Loucy (cell line): Measurements from ENCODE around the gene PTPMT1.
"Not testable (repeated sequence)": the region's sequence is repeated elsewhere in the genome, so short reads cannot be mapped to it uniquely, and the experiment has no call there.

ENCODE experiments used
- H2AFZ ChIP-seq: fragments of 200-600 bp; sonication (generic); 2 replicates; pipeline ENCODE4 v1.6.0; 2016; ENCODE audit warnings: antibody characterized with exemption, mild to moderate bottlenecking, low read length, moderate library complexity
- H3F3A ChIP-seq: fragments of 200-600 bp; 2 replicates; pipeline ENCODE4 v1.6.0; 2016; ENCODE audit warnings: antibody characterized with exemption, low read depth, mild to moderate bottlenecking
- H3K27me3 ChIP-seq: fragments of 200-600 bp; sonication (generic); 2 replicates; pipeline ENCODE4 v1.6.1; 2014; ENCODE audit warnings: low read length, mild to moderate bottlenecking; ENCODE audit not compliant: insufficient read depth, poor library complexity, severe bottlenecking
- H3K36me3 ChIP-seq: fragments of 200-600 bp; sonication (generic); 2 replicates; pipeline ENCODE4 v1.6.1; 2016; ENCODE audit warnings: low read length; ENCODE audit not compliant: insufficient read depth
- H3K4me1 ChIP-seq: fragments of 200-600 bp; sonication (generic); 2 replicates; pipeline ENCODE4 v1.5.1; 2014; ENCODE audit warnings: low read length, mild to moderate bottlenecking; ENCODE audit not compliant: insufficient read depth, poor library complexity, severe bottlenecking
- H3K4me2 ChIP-seq: fragments of 200-600 bp; sonication (generic); 2 replicates; pipeline ENCODE4 v1.6.0; 2014; ENCODE audit warnings: antibody characterized with exemption, low read length, low read depth, mild to moderate bottlenecking; ENCODE audit not compliant: poor library complexity, severe bottlenecking
- H3K4me3 ChIP-seq: fragments of 200-600 bp; sonication (generic); 2 replicates; pipeline ENCODE4 v1.5.1; 2014; ENCODE audit warnings: low read length, mild to moderate bottlenecking, mixed read lengths; ENCODE audit not compliant: poor library complexity, severe bottlenecking
- H3K79me2 ChIP-seq: fragments of 200-600 bp; sonication (generic); 2 replicates; pipeline ENCODE4 v1.6.1; 2014; ENCODE audit warnings: low read length; ENCODE audit not compliant: insufficient read depth
- H3K9ac ChIP-seq: fragments of 200-600 bp; sonication (generic); 2 replicates; pipeline ENCODE4 v1.6.0; 2014; ENCODE audit warnings: mild to moderate bottlenecking, low read depth, low read length, moderate library complexity; ENCODE audit not compliant: poor library complexity, severe bottlenecking
- H3K9me2 ChIP-seq: fragments of 200-600 bp; sonication (generic); replicated peaks from 2 replicates; pipeline ENCODE4 v1.6.1; 2016; ENCODE audit warnings: low read depth, low read length, mixed read lengths
- H3K9me3 ChIP-seq: fragments of 200-600 bp; sonication (generic); 2 replicates; pipeline ENCODE4 v1.6.1; 2014; ENCODE audit warnings: mild to moderate bottlenecking, antibody characterized with exemption, low read length, low read depth; ENCODE audit not compliant: insufficient read depth
- H4K20me1 ChIP-seq: fragments of 200-600 bp; sonication (generic); 2 replicates; pipeline ENCODE4 v1.6.0; 2014; ENCODE audit warnings: antibody characterized with exemption, low read length, mild to moderate bottlenecking; ENCODE audit not compliant: insufficient read depth, poor library complexity, severe bottlenecking
- CTCF ChIP-seq: fragments of 200-600 bp; sonication (generic); conservative IDR thresholded peaks from 2 replicates; pipeline ENCODE4 v1.5.1; 2014; ENCODE audit warnings: mild to moderate bottlenecking, antibody characterized with exemption, low read length
- EZH2phosphoT487 ChIP-seq: fragments of 200-600 bp; IDR thresholded peaks from 2 replicates; pipeline ENCODE4 v1.6.1; 2018; ENCODE audit warnings: antibody characterized with exemption, mild to moderate bottlenecking, moderate library complexity, borderline replicate concordance

PTPMT1 gene

DNA sequence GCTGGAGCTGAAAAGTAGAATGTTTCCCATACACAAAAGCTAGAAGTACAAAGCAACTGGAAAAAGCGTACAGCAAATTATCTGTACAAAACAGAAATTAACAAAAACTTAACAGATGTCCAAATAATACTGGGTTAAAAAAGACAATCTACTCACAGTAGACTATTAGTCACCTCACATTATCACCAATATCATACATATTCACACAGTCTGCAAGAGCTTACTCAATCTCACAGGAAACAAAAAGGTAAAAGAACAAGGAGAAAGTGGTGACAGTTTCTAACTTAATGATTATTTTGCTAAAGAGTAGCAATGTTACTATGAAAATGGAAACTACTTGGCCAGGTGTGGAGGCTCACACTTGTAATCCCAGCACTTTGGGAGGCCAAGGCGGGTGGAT is 24.3 kb upstream of the PTPMT1 start:
- no peak for TF ChIP-seq CTCF
- TF ChIP-seq EZH2phosphoT487: no peak
- Histone ChIP-seq H3K79me2 (peaks cover 100% of the 10 kb centered on the region), H2AFZ (no peak overlapping the region), H4K20me1 (peaks cover 94% of the 10 kb centered on the region), H3K36me3 (peaks cover 7% of the 10 kb centered on the region; the same call in 1 of the 2 replicates), H3K9me2 (no peaks in the 10 kb centered on the region), H3K4me3 (no peak overlapping the region), H3K4me2 (peak overlapping the region; percentile 36), H3K4me1 (peaks cover 42% of the 10 kb centered on the region), H3F3A (0 out of 2 replicates have a peak, but pooled peaks cover 6% of the 10 kb centered on the region), H3K27me3 (no peaks in the 10 kb centered on the region), H3K9me3 (no peaks in the 10 kb centered on the region), H3K9ac (no peak overlapping the region)

DNA sequence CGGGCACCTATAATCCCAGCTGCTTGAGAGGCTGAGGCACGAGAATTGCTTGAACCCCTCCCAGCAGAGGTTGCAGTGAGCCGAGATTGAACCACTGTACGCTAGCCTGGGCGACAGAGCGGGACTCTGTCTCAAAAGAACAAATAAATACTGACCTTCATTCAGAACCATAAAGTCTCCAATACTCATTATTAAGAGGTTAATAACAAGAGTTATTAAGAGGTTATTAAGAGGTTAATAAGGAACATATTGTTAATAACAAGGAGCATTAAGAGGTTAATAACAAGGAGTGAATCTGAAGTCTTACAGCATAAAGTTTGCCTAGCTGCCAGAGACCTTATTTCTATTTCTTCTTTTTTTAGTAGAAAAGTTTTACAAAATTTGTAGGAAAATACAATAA is 20.1 kb upstream of the PTPMT1 start:
- Histone ChIP-seq H3F3A (no peaks in the 10 kb centered on the region), H3K9ac (no peak overlapping the region), H3K9me3 (no peaks in the 10 kb centered on the region), H3K79me2 (peaks cover 100% of the 10 kb centered on the region), H3K27me3 (no peaks in the 10 kb centered on the region), H3K4me1 (peaks cover 49% of the 10 kb centered on the region), H3K4me3 (no peak overlapping the region), H4K20me1 (peaks cover 92% of the 10 kb centered on the region), H3K36me3 (no peaks in the 10 kb centered on the region), H3K4me2 (peak overlapping the region; percentile 45), H2AFZ (no peak overlapping the region), H3K9me2 (no peaks in the 10 kb centered on the region)
- TF ChIP-seq CTCF (no peak), EZH2phosphoT487 (no peak)

DNA sequence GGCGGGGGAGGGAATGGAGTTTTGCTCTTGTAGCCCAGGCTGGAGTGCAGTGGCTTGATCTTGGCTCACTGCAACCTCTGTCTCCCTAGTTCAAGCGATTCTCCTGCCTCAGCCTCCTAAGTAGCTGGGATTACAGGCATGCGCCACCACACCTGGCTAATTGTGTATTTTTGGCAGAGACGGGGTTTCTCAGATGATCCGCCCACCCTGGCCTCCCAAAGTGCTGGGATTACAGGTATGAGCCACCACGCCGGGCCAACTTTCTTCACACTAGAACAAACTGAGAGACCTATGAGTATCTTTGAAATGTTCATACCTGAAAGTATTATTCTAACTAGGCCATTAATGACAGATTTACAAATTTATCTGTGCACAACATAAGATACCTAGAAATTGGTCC is 19.1 kb upstream of the PTPMT1 start:
- H3K9me3 ChIP-seq, H2AFZ ChIP-seq, H3K27me3 ChIP-seq, H3K36me3 ChIP-seq, H3K4me2 ChIP-seq, H3K4me3 ChIP-seq, H3K9ac ChIP-seq, H3K9me2 ChIP-seq, H3F3A ChIP-seq: not testable (repeated sequence)
- Histone ChIP-seq H3K79me2 (peaks cover 100% of the 10 kb centered on the region), H3K4me1 (peaks cover 51% of the 10 kb centered on the region), H4K20me1 (peaks cover 92% of the 10 kb centered on the region)

DNA sequence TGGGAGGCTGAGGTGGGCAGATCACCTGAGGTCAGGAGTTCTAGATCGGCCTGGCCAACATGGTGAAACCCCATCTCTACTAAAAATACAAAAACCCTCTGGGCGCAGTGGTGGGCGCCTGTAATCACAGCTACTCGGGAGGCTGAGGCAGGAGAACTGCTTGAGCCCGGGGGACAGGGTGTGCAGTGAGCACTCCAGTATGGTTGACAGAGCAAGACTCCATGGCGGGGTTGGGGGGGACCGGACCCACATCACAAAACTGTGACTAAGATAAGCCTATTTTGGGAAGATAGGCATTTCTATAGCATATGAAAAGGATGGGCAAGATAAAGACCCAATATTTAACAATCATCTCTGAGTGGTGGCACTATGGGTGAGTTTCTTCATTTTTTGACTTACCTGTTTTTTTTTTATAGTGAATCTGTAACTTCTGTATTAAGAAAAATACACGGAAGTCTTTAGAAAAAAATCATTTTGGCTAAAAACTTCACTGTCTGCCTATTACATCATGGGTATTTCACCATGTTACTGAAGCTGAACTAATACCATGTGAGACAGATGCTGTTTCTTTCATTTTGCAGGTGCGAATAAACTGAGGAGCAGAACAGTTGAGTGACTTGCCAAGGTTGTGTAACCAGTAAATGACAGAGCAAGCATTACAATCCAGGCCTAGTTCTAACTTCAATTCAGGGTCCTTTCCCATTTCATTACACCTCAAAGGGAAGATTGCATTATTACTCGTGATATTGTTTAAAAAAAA is 14.9 kb upstream of the PTPMT1 start:
- H2AFZ ChIP-seq: no peak overlapping the region
- H3F3A ChIP-seq: no peaks in the 10 kb centered on the region
- peaks cover 38% of the 10 kb centered on the region for H3K4me1 ChIP-seq
- H3K9ac ChIP-seq: peak overlapping the region; percentile 95
- no peak for TF ChIP-seq CTCF
- no peak for TF ChIP-seq EZH2phosphoT487
- no peaks in the 10 kb centered on the region for H3K9me2 ChIP-seq
- no peaks in the 10 kb centered on the region for H3K9me3 ChIP-seq
- peaks cover 79% of the 10 kb centered on the region for H3K79me2 ChIP-seq
- H3K27me3 ChIP-seq: no peaks in the 10 kb centered on the region
- peaks cover 63% of the 10 kb centered on the region for H4K20me1 ChIP-seq
- H3K4me2 ChIP-seq: peak overlapping the region; percentile 94
- no peaks in the 10 kb centered on the region for H3K36me3 ChIP-seq
- H3K4me3 ChIP-seq: peak overlapping the region; percentile 99
